Activated naive CD4-positive, alpha-beta T cell treated with anti-CD3 and anti-CD28 coated beads, Interleukin-2, amount 50 U/mL, for 72 hours (primary cell): ENCODE results near the gene TEDC2. TPM values are rescaled to one million over a fixed set of nuclear protein-coding genes. Genes with fewer than 3 reads are reported as not detected.

Experiments used
- ATAC-seq, 2 donors: fragments of 150-1000 bp; cut with Tn5 transposase; 2 replicates each; pipeline ENCODE4 v1.10.0; 2021; ENCODE audit warnings: mild to moderate bottlenecking in 2 of 2, moderate library complexity in 2 of 2
- DNase-seq, 2 donors: peaks; one replicate each; pipeline ENCODE4 v3.0.0; 2021 to 2022; ENCODE audit warnings: low spot score in 2 of 2
- H3K27ac Mint-ChIP-seq, 2 donors: one replicate each; pipeline ENCODE4 v1.8.0; 2022; ENCODE audit warnings: mild to moderate bottlenecking in 2 of 2, mixed read lengths in 2 of 2
- H3K36me3 Mint-ChIP-seq, 2 donors: one replicate each; pipeline ENCODE4 v1.8.0; 2022; ENCODE audit warnings: mixed read lengths in 2 of 2
- H3K9me3 Mint-ChIP-seq, 2 donors: one replicate each; pipeline ENCODE4 v1.8.0; 2022; ENCODE audit warnings: mixed read lengths in 2 of 2
- total RNA-seq, 2 donors: library from RNA; stranded (reverse); gene quantifications; one replicate each; pipeline ENCODE4 v1.2.3, GENCODE V29; 2022

The TEDC2 gene
- total RNA-seq, 2 donors from 2014 or later = 20.9 to 32.3 TPM

DNA sequence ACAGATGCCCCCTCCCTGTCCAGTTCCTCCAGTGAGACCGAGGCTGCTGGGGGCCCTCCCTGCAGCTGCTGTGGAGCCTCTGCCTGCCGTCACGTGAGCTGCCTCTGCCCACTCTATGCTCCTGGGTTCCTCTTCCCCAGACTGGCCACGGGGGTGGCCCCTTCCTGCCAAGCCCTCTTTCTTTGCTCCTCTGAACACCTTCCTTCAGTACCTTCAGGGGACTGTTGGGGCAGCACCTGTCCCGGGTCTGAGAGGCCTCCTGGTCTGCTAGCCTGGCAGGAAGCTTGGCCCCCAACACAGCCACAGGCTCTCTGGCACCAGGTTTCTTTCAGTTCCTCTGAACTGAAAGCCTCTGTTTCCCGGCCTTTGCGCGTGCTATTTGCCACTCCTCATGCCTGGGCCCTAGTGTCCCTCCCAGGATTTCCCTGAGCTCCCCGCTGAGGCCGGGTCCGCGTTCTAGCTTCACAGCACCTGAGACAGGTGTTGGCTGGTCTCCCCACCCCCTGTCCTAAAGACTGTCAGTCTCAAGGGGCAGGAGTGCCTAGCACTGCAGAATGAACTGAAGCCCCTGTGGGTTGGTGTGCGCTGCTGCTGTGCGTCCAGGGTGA, 47.2 kb downstream of the TEDC2 start:
- peak; percentile 32 to 34 for ATAC-seq
- no peaks in the 10 kb centered on the region for H3K9me3 Mint-ChIP-seq
- no peak for DNase-seq
- peak overlapping the region in 1 of 2 donors; percentile 77 for H3K27ac Mint-ChIP-seq
- no peaks in the 10 kb centered on the region for H3K36me3 Mint-ChIP-seq

DNA sequence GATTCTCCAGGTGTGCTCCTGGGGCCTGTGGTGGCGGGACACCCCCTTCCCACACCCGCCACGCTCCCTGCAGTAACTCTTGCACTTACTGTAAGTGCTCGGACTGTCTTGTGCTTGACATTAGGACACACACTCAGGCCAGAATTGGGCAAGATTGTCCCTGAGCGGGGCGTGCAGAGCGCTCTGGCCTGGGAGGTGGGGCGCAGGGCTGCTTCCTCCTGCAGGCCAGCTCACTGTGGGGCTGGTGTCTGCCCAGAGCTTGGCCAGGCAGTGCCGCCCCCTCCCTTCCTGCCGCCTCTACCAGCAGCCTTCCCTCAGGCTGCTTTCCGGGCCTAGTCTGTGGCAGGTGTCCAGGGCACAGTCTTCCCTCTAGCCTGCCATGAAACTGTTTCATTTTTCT, 47.8 kb downstream of the TEDC2 start:
- no peak for ATAC-seq
- Mint-ChIP-seq H3K9me3 (no peaks in the 10 kb centered on the region), H3K36me3 (no peaks in the 10 kb centered on the region), H3K27ac (peak overlapping the region in 1 of 2 donors; percentile 50)
- DNase-seq = no peak

GRCh38 chr16:2508722-2509400, 49.0 kb downstream of the TEDC2 start:
- Mint-ChIP-seq H3K27ac (no peak overlapping the region), H3K9me3 (no peaks in the 10 kb centered on the region), H3K36me3 (no peaks in the 10 kb centered on the region)
- no peak for DNase-seq
- ATAC-seq = no peak

- H3K27ac Mint-ChIP-seq = peak overlapping the region in 1 of 2 donors; percentile 30
- peaks cover 0 to 17% of the 10 kb centered on the region in 2 donors for H3K36me3 Mint-ChIP-seq
- no peaks in the 10 kb centered on the region for H3K9me3 Mint-ChIP-seq
- DNase-seq (no peak), ATAC-seq (no peak)
These were observed 51.4 kb downstream of the TEDC2 start for GRCh38 chr16:2511128-2511800.

DNA sequence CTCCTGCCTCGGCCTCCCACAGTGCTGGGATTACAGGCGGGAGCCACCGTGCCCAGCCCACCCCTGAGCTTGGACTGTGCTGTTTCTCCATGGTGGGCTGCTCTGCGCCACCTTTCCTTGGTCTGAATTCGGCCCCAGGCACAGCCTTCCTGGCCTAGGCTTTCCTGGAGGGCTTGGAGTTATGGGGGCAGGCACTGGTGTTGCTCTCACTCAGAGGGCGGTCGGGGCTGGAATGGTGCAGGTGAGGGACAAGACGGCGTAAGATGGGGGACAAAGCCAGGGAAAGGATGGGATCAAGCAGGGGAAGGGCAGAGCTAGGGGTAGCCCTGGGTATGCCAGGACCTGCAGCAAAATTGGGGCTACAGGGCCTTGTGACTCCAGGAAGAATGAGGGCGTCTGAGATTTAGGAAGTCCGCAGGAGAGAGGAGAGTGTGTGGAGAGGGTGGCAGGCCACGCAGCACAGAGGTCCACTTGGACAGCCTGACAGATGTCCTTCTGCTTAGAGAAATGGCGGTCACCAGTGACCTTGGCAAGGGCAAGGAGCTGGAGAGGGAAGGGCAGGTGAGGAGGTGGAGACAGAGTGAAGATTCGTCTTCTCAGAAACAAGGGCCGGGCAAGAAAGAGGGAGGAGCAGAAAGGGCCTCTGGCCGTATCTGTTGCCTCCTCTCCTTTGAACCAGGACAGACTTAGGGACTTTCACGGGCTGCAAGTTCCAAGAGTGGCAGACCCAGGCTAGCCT, 52.3 kb downstream of the TEDC2 start:
- Mint-ChIP-seq H3K36me3 (peaks cover 0 to 17% of the 10 kb centered on the region in 2 donors), H3K27ac (peak overlapping the region in 1 of 2 donors; percentile 92), H3K9me3 (no peaks in the 10 kb centered on the region)
- DNase-seq = no peak
- ATAC-seq = no peak

DNA sequence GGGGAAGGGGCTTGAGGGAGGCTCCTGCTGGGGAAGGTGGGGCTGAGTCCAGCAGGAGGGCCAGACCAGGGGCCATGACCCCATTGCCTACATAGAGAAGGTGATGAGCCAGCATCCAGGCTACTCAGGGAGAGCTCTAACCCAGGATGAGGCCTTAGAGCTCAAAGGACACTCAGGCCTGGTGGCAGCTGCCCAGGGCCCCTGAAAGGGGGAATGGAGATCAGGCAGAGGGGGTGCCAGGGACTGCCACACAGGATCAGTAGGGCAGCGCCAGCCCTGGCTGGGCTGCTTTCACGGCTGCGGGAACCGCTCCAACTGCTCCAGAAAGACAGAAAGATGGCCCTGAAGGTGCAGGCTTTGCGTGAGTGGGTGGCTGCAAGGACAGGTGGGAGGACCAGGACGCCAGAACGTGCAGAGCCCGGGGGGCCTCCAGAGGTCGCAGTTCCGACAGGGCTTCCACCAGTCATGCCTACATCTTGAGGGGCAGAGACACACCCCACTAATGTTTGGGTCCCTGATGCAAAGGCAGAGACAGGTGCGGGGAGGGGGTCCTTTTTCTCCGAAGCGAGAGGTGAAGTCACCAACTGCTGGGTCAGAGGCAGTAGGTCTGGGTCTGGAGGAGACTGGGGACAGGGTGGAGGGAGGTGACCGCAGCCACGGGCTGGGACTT, 53.0 kb downstream of the TEDC2 start:
- Mint-ChIP-seq H3K36me3 (peaks cover 0 to 17% of the 10 kb centered on the region in 2 donors), H3K27ac (peak overlapping the region; percentile 91 to 92), H3K9me3 (no peaks in the 10 kb centered on the region)
- DNase-seq (no peak), ATAC-seq (peak in 1 of 2 donors; percentile 0)

DNA sequence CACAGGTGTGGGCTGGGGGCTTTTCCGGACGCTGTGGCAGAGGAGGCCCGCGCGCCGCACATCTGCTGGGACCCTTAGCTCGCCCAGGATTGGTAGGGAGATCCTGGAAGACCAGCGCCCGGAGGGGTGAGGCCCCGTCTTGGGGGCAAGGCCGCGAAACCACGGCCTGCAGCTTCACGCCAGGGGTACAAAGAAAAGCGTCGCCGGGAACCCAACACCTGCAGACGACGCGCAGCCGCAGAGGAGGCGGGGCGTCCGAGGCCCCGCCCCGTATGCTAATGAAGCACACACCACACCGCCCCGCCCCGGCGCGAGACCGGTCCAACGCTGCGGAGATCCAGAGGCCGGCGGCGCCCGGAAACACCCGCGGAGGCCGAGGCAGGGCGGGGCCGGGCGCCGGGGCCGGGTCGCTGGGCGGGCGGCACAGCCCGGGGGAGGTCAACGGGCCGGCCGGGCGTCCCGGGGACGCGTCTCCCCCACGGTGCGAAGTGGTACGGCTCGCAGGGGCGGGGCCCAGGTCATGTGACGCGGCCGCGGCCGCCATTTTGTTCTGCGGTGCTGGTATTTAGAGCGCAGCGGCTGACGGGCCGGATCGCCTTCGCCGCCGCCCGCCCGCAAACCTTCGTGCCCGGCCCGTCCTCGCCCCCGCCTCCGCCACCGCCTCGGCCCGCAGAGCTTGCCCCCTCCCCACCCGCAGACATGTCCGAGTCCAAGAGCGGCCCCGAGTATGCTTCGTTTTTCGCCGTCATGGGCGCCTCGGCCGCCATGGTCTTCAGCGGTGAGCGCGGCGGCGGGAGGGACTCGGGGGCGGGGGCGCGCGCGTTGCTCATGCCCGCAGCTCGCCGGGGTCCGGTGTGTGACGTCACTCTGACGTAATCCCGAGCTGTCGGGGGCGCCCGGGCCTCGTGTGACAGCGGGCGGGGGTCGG, 53.8 kb downstream of the TEDC2 start, which contains the start of gene ATP6V0C:
Gene ATP6V0C (plus strand): TSS at position 548 of the 928 bp plus-strand sequence. CDS start 152 bp downstream, at position 700.
- Mint-ChIP-seq H3K9me3 (no peaks in the 10 kb centered on the region), H3K36me3 (peaks cover 0 to 17% of the 10 kb centered on the region in 2 donors), H3K27ac (peak within 1 kb of the TSS; percentile 91 to 99)
- ATAC-seq (peak; percentile 87 to 93), DNase-seq (peak; percentile 92 to 95)

Other genes with a start within 250 kb of the TEDC2 start
- 10 to 100 TPM in 1 of 2 donors, 1 to 10 TPM in 1; 6.3 to 10.3 TPM for gene BRICD5, start 249.2 kb upstream of the TEDC2 start, total RNA-seq
- gene PGP, start 245.3 kb upstream of the TEDC2 start, total RNA-seq = 10 to 100 TPM; 15.1 to 20.9 TPM
- gene E4F1, start 236.5 kb upstream of the TEDC2 start, total RNA-seq = 10 to 100 TPM; 19.0 to 22.5 TPM
- gene DNASE1L2, start 223.7 kb upstream of the TEDC2 start, total RNA-seq = 1 to 10 TPM; 1.3 to 1.5 TPM
- gene ECI1, start 208.5 kb upstream of the TEDC2 start, total RNA-seq = 10 to 100 TPM; 53.8 to 57.6 TPM
- gene RNPS1, start 192.0 kb upstream of the TEDC2 start, total RNA-seq = 100 to 1,000 TPM; 289 to 296 TPM
- 1 to 10 TPM; 1.6 to 9.1 TPM for gene ABCA3, start 119.4 kb upstream of the TEDC2 start, total RNA-seq
- gene CCNF, start 30.7 kb upstream of the TEDC2 start, total RNA-seq = 100 to 1,000 TPM in 1 of 2 donors, 10 to 100 TPM in 1; 64.8 to 111 TPM
- not detected for gene NTN3, start 11.2 kb downstream of the TEDC2 start, total RNA-seq
- gene TBC1D24, start 15.0 kb downstream of the TEDC2 start, total RNA-seq = 10 to 100 TPM in 1 of 2 donors, 1 to 10 TPM in 1; 7.8 to 10.6 TPM
- gene ATP6V0C, start 53.8 kb downstream of the TEDC2 start, total RNA-seq = 100 to 1,000 TPM in 1 of 2 donors, 10 to 100 TPM in 1; 94.4 to 127 TPM
- 10 to 100 TPM; 37.0 to 37.2 TPM for gene AMDHD2, start 60.3 kb downstream of the TEDC2 start, total RNA-seq
- gene CEMP1, start 71.3 kb downstream of the TEDC2 start, total RNA-seq = under 1 TPM in 1 of 2 donors, not detected in 1; 0.50 TPM
- 10 to 100 TPM; 36.5 to 57.6 TPM for gene PDPK1, start 77.9 kb downstream of the TEDC2 start, total RNA-seq
- 10 to 100 TPM; 27.8 to 46.9 TPM for gene KCTD5, start 222.4 kb downstream of the TEDC2 start, total RNA-seq